OCI-LY1 (cell line): ENCODE data around the gene STK40.
A peak's percentile ranks its signal among the peaks of the same experiment; 100 is the strongest.

Experiments used
- H2AFZ ChIP-seq: fragments of 200-600 bp; sonication (generic), shearing (Covaris generic); 2 replicates; pipeline ENCODE4 v1.6.0; 2014; ENCODE audit warnings: antibody characterized with exemption, mild to moderate bottlenecking, low read length
- H3F3A ChIP-seq: fragments of 200-600 bp; sonication (generic), shearing (Covaris generic); 2 replicates; pipeline ENCODE4 v1.6.0; 2014; ENCODE audit warnings: mild to moderate bottlenecking, antibody characterized with exemption, low read length, moderate library complexity; ENCODE audit not compliant: insufficient read depth
- H3K27ac ChIP-seq: fragments of 200-600 bp; sonication (generic); 2 replicates; pipeline ENCODE4 v1.5.1; 2014; ENCODE audit warnings: low read length, mixed run types, mild to moderate bottlenecking, low read depth; ENCODE audit not compliant: poor library complexity, severe bottlenecking
- H3K27me3 ChIP-seq: fragments of 200-600 bp; sonication (generic); 2 replicates; pipeline ENCODE4 v1.6.0; 2014; ENCODE audit warnings: antibody characterized with exemption, mild to moderate bottlenecking, low read length, moderate library complexity; ENCODE audit not compliant: insufficient read depth
- H3K36me3 ChIP-seq: fragments of 200-600 bp; sonication (generic); 2 replicates; pipeline ENCODE4 v1.6.1; 2014; ENCODE audit warnings: mild to moderate bottlenecking, antibody characterized with exemption, low read length, moderate library complexity, mixed read lengths; ENCODE audit not compliant: insufficient read depth
- H3K4me1 ChIP-seq: fragments of 200-600 bp; sonication (generic); 2 replicates; pipeline ENCODE4 v1.5.1; 2014; ENCODE audit warnings: mild to moderate bottlenecking, low read length, moderate library complexity; ENCODE audit not compliant: insufficient read depth, severe bottlenecking
- H3K4me2 ChIP-seq: fragments of 200-600 bp; sonication (generic), shearing (Covaris generic); 2 replicates; pipeline ENCODE4 v1.6.1; 2014; ENCODE audit warnings: low read length
- H3K4me3 ChIP-seq: fragments of 200-600 bp; sonication (generic); 2 replicates; pipeline ENCODE4 v1.5.1; 2014; ENCODE audit warnings: low read length, low read depth, mild to moderate bottlenecking, mixed read lengths; ENCODE audit not compliant: poor library complexity, severe bottlenecking
- H3K79me2 ChIP-seq: fragments of 200-600 bp; shearing (Covaris generic); 2 replicates; pipeline ENCODE4 v1.6.1; 2016; ENCODE audit warnings: mixed run types, low read length, mixed read lengths; ENCODE audit not compliant: insufficient read depth
- H3K9ac ChIP-seq: fragments of 200-600 bp; sonication (generic), shearing (Covaris generic); 2 replicates; pipeline ENCODE4 v1.6.1; 2014; ENCODE audit warnings: mild to moderate bottlenecking, low read length, mixed read lengths
- H3K9me2 ChIP-seq: fragments of 200-600 bp; sonication (generic), shearing (Covaris generic); 2 replicates; pipeline ENCODE4 v1.6.1; 2014; ENCODE audit warnings: low read depth, mild to moderate bottlenecking, low read length, mixed read lengths
- H3K9me3 ChIP-seq: fragments of 200-600 bp; shearing (Covaris generic); 2 replicates; pipeline ENCODE4 v1.6.1; 2014; ENCODE audit warnings: low read length, mixed read lengths
- H4K20me1 ChIP-seq: fragments of 200-600 bp; sonication (generic), shearing (Covaris generic); 2 replicates; pipeline ENCODE4 v1.6.0; 2016; ENCODE audit warnings: mild to moderate bottlenecking, low read length; ENCODE audit not compliant: insufficient read depth
- CTCF ChIP-seq: fragments of 200-600 bp; sonication (generic), shearing (Covaris generic); IDR thresholded peaks from 2 replicates; pipeline ENCODE4 v1.5.1; 2017; ENCODE audit warnings: mild to moderate bottlenecking, antibody characterized with exemption, low read length, moderate library complexity, mixed read lengths
- EZH2 ChIP-seq: fragments of 200-600 bp; sonication (generic), shearing (Covaris generic); IDR thresholded peaks from 2 replicates; pipeline ENCODE4 v1.8.0; 2017; ENCODE audit warnings: borderline replicate concordance, mixed run types, mild to moderate bottlenecking, antibody characterized with exemption, low read length, moderate library complexity, mixed read lengths

STK40 gene

GRCh38 chr1:36385410-36386264 lies at the start of gene STK40:
STK40 (minus strand) TSS chr1:36385924; CDS start chr1:36361332, 24,592 bp downstream.
- Histone ChIP-seq H3K9me3 (no peaks in the 10 kb centered on the region), H4K20me1 (no peaks in the 10 kb centered on the region)

GRCh38 chr1:36433102-36433501 lies 47.4 kb upstream of the STK40 start:
- no peak overlapping the region for H3K4me3 ChIP-seq
- H3K27me3 ChIP-seq = no peaks in the 10 kb centered on the region

More at GRCh38 chr1:36385410-36386264, at the start of gene STK40:
- Histone ChIP-seq H3K27me3 (no peaks in the 10 kb centered on the region), H3F3A (no peaks in the 10 kb centered on the region), H3K36me3 (peaks cover 13% of the 10 kb centered on the region; the same call in 1 of the 2 replicates), H3K4me2 (peak within 1 kb of the TSS; percentile 87), H3K9ac (peak within 1 kb of the TSS; percentile 93), H2AFZ (no peak within 1 kb of the TSS), H3K4me1 (peaks cover 69% of the 10 kb centered on the region), H3K4me3 (peak within 1 kb of the TSS; percentile 95), H3K9me2 (no peaks in the 10 kb centered on the region), H3K79me2 (peaks cover 27% of the 10 kb centered on the region), H3K27ac (peak within 1 kb of the TSS; percentile 97)
- TF ChIP-seq CTCF (no peak), EZH2 (no peak)

DNA sequence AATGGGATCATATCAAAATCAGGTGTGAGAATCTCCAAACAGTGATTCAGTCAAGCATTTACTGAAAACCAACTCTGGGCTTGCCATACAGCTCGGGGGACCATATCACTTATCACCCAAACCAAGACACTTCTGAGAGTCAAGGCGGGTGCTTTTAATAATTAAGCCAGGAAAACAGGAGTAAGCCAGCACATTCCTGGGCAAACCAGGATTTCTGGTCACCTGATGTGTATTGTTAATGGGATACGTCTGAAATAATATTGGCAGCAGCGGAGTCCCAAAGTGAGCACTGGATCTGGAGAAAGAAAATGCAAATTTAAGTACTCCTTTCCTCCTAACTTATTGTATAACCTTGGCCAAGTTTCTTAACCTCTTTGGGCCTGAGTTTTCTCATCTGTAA lies 46.9 kb upstream of the STK40 start:
- H2AFZ ChIP-seq = no peak overlapping the region
- no peaks in the 10 kb centered on the region for H3K4me1 ChIP-seq
- H3K36me3 ChIP-seq = no peaks in the 10 kb centered on the region
- no peak overlapping the region for H3K4me3 ChIP-seq
- no peaks in the 10 kb centered on the region for H4K20me1 ChIP-seq
- H3K27ac ChIP-seq = no peak overlapping the region
- no peaks in the 10 kb centered on the region for H3K79me2 ChIP-seq
- no peaks in the 10 kb centered on the region for H3K9me3 ChIP-seq
- H3K9ac ChIP-seq = no peak overlapping the region
- H3K4me2 ChIP-seq = no peak overlapping the region
- TF ChIP-seq CTCF = no peak
- TF ChIP-seq EZH2 = no peak
- no peaks in the 10 kb centered on the region for H3F3A ChIP-seq
- no peaks in the 10 kb centered on the region for H3K9me2 ChIP-seq
- no peaks in the 10 kb centered on the region for H3K27me3 ChIP-seq

More at GRCh38 chr1:36433102-36433501, 47.4 kb upstream of the STK40 start:
- Histone ChIP-seq H4K20me1 (no peaks in the 10 kb centered on the region), H3K36me3 (no peaks in the 10 kb centered on the region), H3K9ac (no peak overlapping the region), H3K4me2 (no peak overlapping the region), H3K9me2 (no peaks in the 10 kb centered on the region), H2AFZ (no peak overlapping the region), H3K9me3 (no peaks in the 10 kb centered on the region), H3F3A (no peaks in the 10 kb centered on the region), H3K27ac (no peak overlapping the region), H3K4me1 (no peaks in the 10 kb centered on the region), H3K79me2 (no peaks in the 10 kb centered on the region)
- TF ChIP-seq CTCF (no peak), EZH2 (no peak)
